Mucosa of stomach (tissue), 1 donor: Measurements from ENCODE around the gene IFT88.
"Not testable (repeated sequence)": the region's sequence is repeated elsewhere in the genome, so short reads cannot be mapped to it uniquely, and the experiment has no call there.

Source experiments
- H3K27me3 ChIP-seq: one replicate; pipeline ENCODE4 v1.7.0; 2013; ENCODE audit warnings: mild to moderate bottlenecking, low read length; ENCODE audit not compliant: control insufficient read depth, insufficient read depth
- H3K36me3 ChIP-seq: one replicate; pipeline ENCODE4 v1.7.0; 2013; ENCODE audit warnings: low read length; ENCODE audit not compliant: control insufficient read depth, insufficient read depth
- H3K4me1 ChIP-seq: one replicate; pipeline ENCODE4 v1.7.0; 2013; ENCODE audit warnings: mild to moderate bottlenecking, low read length; ENCODE audit not compliant: control insufficient read depth, insufficient read depth
- H3K4me3 ChIP-seq: one replicate; pipeline ENCODE4 v1.7.0; 2013; ENCODE audit warnings: low read length
- H3K9ac ChIP-seq: one replicate; pipeline ENCODE4 v1.7.0; 2013; ENCODE audit warnings: mild to moderate bottlenecking, low read length, moderate library complexity
- H3K9me3 ChIP-seq: one replicate; pipeline ENCODE4 v1.7.0; 2013; ENCODE audit warnings: mild to moderate bottlenecking, low read length, moderate library complexity; ENCODE audit not compliant: control insufficient read depth
- donor health status: Pancreatic carcinoma.

IFT88 gene

DNA sequence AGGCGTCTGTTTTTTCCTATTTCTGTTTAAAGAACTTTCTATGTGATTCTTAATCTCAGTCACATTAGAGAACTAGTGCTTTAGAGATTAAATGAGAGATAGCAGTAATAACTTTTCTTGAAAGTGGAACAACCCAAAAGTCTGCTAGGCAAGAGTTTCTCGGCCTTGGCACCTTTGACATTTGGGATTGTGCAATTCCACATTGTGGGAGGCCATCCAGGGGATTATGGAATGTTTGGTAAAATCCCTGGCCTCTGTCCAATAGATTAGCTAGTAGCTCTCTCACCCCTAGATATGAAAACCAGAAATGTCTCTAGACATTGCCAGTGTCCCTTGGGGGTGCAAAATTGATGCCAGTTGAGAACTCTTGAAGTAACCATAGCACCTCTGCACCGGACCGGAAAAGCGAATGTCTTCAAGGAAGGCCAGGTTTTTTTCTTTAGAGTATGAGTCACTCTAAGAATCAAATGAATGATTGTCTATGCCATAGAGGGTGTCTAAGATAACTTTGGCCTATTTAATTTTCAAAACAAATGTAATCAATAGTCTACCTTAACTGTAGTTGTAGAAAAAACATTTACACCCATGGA, 91.6 kb downstream of the IFT88 start:
- Histone ChIP-seq H3K9ac (no peak overlapping the region), H3K4me1 (no peaks in the 10 kb centered on the region), H3K27me3 (no peaks in the 10 kb centered on the region), H3K4me3 (no peak overlapping the region), H3K36me3 (no peaks in the 10 kb centered on the region), H3K9me3 (no peaks in the 10 kb centered on the region)

DNA sequence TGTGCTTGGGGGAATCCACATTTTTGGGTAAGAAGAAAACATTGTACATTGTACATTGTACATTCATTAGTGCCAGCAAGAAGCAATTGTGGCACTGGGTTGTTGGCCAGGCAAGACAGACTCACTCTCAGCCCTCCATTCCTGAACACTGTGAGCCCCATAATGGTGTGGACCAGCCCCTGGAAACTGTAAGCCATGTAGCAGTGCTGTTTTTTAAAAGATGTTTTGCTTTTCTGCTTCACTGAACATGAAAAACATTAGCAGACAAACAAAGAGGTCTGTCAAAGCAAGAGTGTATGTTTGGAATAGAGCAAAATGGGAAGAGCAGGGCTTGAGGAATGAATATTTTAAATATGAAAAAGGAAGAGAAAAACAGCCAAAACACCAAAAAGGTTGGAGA, 97.4 kb downstream of the IFT88 start:
- no peak overlapping the region for H3K4me3 ChIP-seq

DNA sequence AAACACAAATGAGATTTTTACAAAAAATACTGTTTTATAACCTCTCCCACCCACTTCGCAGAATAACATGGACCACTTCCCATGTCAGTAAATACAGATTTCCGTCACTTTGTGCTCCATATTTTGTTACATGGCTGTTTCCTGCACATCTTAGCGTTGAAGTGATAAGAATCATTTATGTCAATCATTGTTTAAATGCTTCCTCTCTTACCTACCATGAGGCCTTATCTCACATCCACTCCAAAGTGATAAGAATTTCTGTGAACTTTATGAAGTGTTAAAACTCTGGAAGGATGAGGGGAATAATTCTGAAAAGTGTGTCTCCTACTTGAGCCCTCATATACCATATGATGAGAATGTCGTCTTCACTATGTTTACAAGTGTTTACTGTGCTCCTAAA, 100.0 kb downstream of the IFT88 start:
- H3K36me3 ChIP-seq, result no peaks in the 10 kb centered on the region
- no peak overlapping the region for H3K4me3 ChIP-seq
- no peaks in the 10 kb centered on the region for H3K9me3 ChIP-seq
- no peaks in the 10 kb centered on the region for H3K27me3 ChIP-seq
- no peak overlapping the region for H3K9ac ChIP-seq
- H3K4me1 ChIP-seq, result no peaks in the 10 kb centered on the region

More for the DNA sequence above, 97.4 kb downstream of the IFT88 start:
- Histone ChIP-seq H3K36me3 (no peaks in the 10 kb centered on the region), H3K9ac (no peak overlapping the region), H3K27me3 (no peaks in the 10 kb centered on the region), H3K4me1 (no peaks in the 10 kb centered on the region), H3K9me3 (no peaks in the 10 kb centered on the region)

GRCh38 chr13:20667857-20668437, 101.0 kb downstream of the IFT88 start:
- H3K36me3 ChIP-seq, result no peaks in the 10 kb centered on the region
- H3K27me3 ChIP-seq, result no peaks in the 10 kb centered on the region
- no peak overlapping the region for H3K4me3 ChIP-seq
- no peaks in the 10 kb centered on the region for H3K4me1 ChIP-seq
- H3K9me3 ChIP-seq, result no peaks in the 10 kb centered on the region
- H3K9ac ChIP-seq, result no peak overlapping the region

GRCh38 chr13:20669162-20669561, 102.2 kb downstream of the IFT88 start:
- H3K36me3 ChIP-seq, result no peaks in the 10 kb centered on the region

GRCh38 chr13:20671789-20672188, 104.8 kb downstream of the IFT88 start:
- Histone ChIP-seq H3K27me3 (no peaks in the 10 kb centered on the region), H3K9ac (no peak overlapping the region)

More at GRCh38 chr13:20669162-20669561, 102.2 kb downstream of the IFT88 start:
- H3K4me1 ChIP-seq, result no peaks in the 10 kb centered on the region
- no peaks in the 10 kb centered on the region for H3K9me3 ChIP-seq
- H3K4me3 ChIP-seq, result no peak overlapping the region
- H3K27me3 ChIP-seq, result no peaks in the 10 kb centered on the region
- no peak overlapping the region for H3K9ac ChIP-seq

GRCh38 chr13:20672772-20673171, 105.8 kb downstream of the IFT88 start:
- Histone ChIP-seq H3K4me3 (no peak overlapping the region), H3K36me3 (no peaks in the 10 kb centered on the region), H3K4me1 (peaks cover 3% of the 10 kb centered on the region), H3K9me3 (no peaks in the 10 kb centered on the region), H3K9ac (no peak overlapping the region), H3K27me3 (no peaks in the 10 kb centered on the region)

More at GRCh38 chr13:20671789-20672188, 104.8 kb downstream of the IFT88 start:
- no peaks in the 10 kb centered on the region for H3K9me3 ChIP-seq
- no peak overlapping the region for H3K4me3 ChIP-seq
- peaks cover 3% of the 10 kb centered on the region for H3K4me1 ChIP-seq
- H3K36me3 ChIP-seq, result no peaks in the 10 kb centered on the region

- Histone ChIP-seq H3K4me3 (no peak overlapping the region), H3K9me3 (no peaks in the 10 kb centered on the region), H3K36me3 (no peaks in the 10 kb centered on the region), H3K4me1 (peaks cover 3% of the 10 kb centered on the region), H3K9ac (no peak overlapping the region), H3K27me3 (no peaks in the 10 kb centered on the region)
These were observed 106.8 kb downstream of the IFT88 start for GRCh38 chr13:20673715-20674114.

DNA sequence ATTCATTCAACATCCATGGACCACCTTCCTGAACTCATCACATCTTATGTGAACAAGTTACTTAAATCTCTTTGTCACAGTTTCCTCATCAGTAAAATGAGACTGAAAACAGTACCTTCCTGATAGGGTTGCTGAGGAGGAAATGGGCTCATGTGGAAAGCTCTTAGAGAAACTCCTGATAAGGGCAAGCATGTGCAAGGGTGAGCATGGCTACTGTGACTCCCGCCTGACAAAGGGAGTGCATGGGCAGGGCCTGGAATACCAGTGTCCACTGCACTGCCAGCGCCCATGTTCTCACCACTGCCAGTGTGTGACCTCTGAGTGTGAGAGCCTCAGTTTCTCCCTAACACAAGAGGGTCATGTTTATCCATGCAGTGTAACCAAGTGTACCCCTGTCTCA, 109.3 kb downstream of the IFT88 start:
- Histone ChIP-seq H3K9ac (no peak overlapping the region), H3K4me3 (no peak overlapping the region), H3K4me1 (peaks cover 3% of the 10 kb centered on the region), H3K9me3 (no peaks in the 10 kb centered on the region), H3K36me3 (no peaks in the 10 kb centered on the region), H3K27me3 (no peaks in the 10 kb centered on the region)

- H3K4me1 ChIP-seq, H3K9me3 ChIP-seq, H3K27me3 ChIP-seq, H3K4me3 ChIP-seq, H3K9ac ChIP-seq, H3K36me3 ChIP-seq: not testable (repeated sequence)
These were observed 111.6 kb downstream of the IFT88 start for GRCh38 chr13:20678606-20679005.

DNA sequence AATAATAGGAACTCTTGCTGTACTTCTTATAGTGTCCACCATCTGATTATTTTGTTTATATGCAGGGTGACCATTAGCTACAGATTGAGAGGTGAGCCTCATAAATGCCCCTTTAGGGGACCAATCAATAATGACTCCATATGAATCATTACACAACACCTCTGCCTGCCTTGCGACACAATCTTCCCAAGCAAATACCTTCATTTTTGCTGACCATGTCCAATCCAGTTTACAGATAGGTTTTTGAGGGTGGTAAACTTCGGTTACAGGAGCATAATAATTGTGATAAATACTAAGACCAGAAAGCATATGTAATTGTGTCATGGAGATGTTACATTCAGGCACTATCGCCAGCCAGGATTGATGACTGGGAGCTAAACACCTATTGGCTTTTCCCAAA, 112.9 kb downstream of the IFT88 start:
- H3K4me1 ChIP-seq, result peaks cover 3% of the 10 kb centered on the region
- no peak overlapping the region for H3K4me3 ChIP-seq
- no peak overlapping the region for H3K9ac ChIP-seq
- H3K36me3 ChIP-seq, result no peaks in the 10 kb centered on the region
- H3K27me3 ChIP-seq, result no peaks in the 10 kb centered on the region
- no peaks in the 10 kb centered on the region for H3K9me3 ChIP-seq

DNA sequence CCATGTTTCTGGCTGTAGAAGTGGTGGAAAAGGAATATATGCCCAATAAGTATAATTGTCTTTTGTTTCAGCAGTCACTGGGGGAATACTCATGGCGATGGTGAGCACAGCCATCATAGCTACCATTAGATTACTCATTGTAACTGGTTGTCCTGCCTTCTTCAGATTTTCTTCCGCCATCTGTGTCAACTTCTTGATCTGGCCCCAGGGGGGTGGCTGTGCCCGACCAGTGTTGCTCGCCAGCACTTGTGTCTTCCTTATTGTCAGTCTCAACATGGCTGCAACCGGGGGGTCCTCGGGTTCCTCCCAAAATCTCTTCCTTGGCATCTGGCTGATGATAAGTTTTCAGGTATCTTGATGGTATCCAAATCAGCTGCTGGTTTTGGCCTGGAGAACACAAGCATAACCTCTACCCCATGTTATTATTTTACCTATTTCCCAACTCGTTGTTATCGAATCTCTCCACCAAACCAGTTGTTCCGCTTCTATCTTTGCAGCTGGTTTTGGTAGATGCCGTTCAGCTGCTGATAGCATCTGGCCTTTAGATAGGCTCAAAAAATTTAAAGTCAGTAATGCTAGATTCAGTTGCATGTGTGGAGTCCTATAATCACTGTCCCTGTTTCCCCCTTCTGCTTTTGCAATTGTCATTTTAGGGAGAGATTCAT, 113.6 kb downstream of the IFT88 start:
- peaks cover 3% of the 10 kb centered on the region for H3K4me1 ChIP-seq
- H3K36me3 ChIP-seq, result no peaks in the 10 kb centered on the region
- H3K27me3 ChIP-seq, result no peaks in the 10 kb centered on the region
- no peaks in the 10 kb centered on the region for H3K9me3 ChIP-seq
- H3K4me3 ChIP-seq, result no peak overlapping the region
- no peak overlapping the region for H3K9ac ChIP-seq
